GM12875 (cell line): ENCODE measurements around the gene TNNI3.

Experiments
- H3K4me3 ChIP-seq: one replicate; pipeline ENCODE4 v1.5.1; 2011; ENCODE audit warnings: low read depth, low read length, control low read depth
- CTCF ChIP-seq: IDR thresholded peaks from 2 replicates; pipeline ENCODE4 v1.5.1; 2011; ENCODE audit warnings: low read depth, mild to moderate bottlenecking, control low read depth, inconsistent platforms, low read length, moderate library complexity, borderline replicate concordance; ENCODE audit not compliant: insufficient read depth

The TNNI3 gene

GRCh38 chr19:55132453-55133129, 24.9 kb downstream of the TNNI3 start:
- H3K4me3 ChIP-seq = no peak overlapping the region
- peak; percentile 30; the same call in 1 of the 2 replicates for TF ChIP-seq CTCF

- TF ChIP-seq CTCF = no peak
These were observed 26.1 kb downstream of the TNNI3 start for GRCh38 chr19:55131421-55131820.

GRCh38 chr19:55119053-55119452, 38.5 kb downstream of the TNNI3 start:
- H3K4me3 ChIP-seq = no peak overlapping the region
- TF ChIP-seq CTCF = no peak

More at GRCh38 chr19:55131421-55131820, 26.1 kb downstream of the TNNI3 start:
- H3K4me3 ChIP-seq = no peak overlapping the region

GRCh38 chr19:55118401-55118991, 39.0 kb downstream of the TNNI3 start:
- peak overlapping the region; percentile 47 for H3K4me3 ChIP-seq
- TF ChIP-seq CTCF = no peak

GRCh38 chr19:55117663-55118391, 39.7 kb downstream of the TNNI3 start:
- peak overlapping the region; percentile 47 for H3K4me3 ChIP-seq
- no peak for TF ChIP-seq CTCF

GRCh38 chr19:55116859-55117662, 40.5 kb downstream of the TNNI3 start, which contains the start of gene PPP1R12C:
Gene PPP1R12C, minus strand, starts transcription at chr19:55117637. Its CDS starts 94 bp downstream, at chr19:55117543.
- peak within 1 kb of the TSS; percentile 76 for H3K4me3 ChIP-seq
- TF ChIP-seq CTCF = no peak
